Activated CD8-positive, alpha-beta T cell treated with anti-CD3 and anti-CD28 coated beads, Interleukin-2, amount 10 ng/mL, durations not matched to agents 7 days and 5 days (primary cell): ENCODE data around the gene BIRC5. TPM values are rescaled to one million over a fixed set of nuclear protein-coding genes. Genes with fewer than 3 reads are reported as not detected.

Source experiments
- ATAC-seq: fragments of 150-1000 bp; cut with Tn5 transposase; one replicate; pipeline ENCODE4 v1.10.0; 2021; ENCODE audit warnings: moderate library complexity
- CTCF ChIA-PET: fragments of 350-600 bp; sonication (Branson Sonifier 250); formaldehyde crosslinking; loops from one replicate; lab custom pipeline; 2021; ENCODE audit warnings: antibody characterized with exemption; lab: Charles Lee
- POLR2A ChIA-PET: fragments of 350-600 bp; sonication (Branson Sonifier 250); formaldehyde crosslinking; loops from one replicate; lab custom pipeline; 2021; ENCODE audit warnings: antibody characterized with exemption; lab: Charles Lee
- DNase-seq: peaks from one replicate; pipeline ENCODE4 v3.0.0-alpha.2; 2020
- H3K27ac Mint-ChIP-seq: one replicate; pipeline ENCODE4 v1.8.0; 2021; ENCODE audit warnings: mild to moderate bottlenecking, mixed read lengths
- H3K27me3 Mint-ChIP-seq: one replicate; pipeline ENCODE4 v1.8.0; 2021; ENCODE audit warnings: low read depth, mixed read lengths
- H3K36me3 Mint-ChIP-seq: one replicate; pipeline ENCODE4 v1.8.0; 2021; ENCODE audit warnings: low read depth, mixed read lengths
- H3K4me1 Mint-ChIP-seq: one replicate; pipeline ENCODE4 v1.8.0; 2021; ENCODE audit warnings: low read depth, mixed read lengths
- H3K4me3 Mint-ChIP-seq: one replicate; pipeline ENCODE4 v1.8.0; 2021; ENCODE audit warnings: mild to moderate bottlenecking, mixed read lengths
- H3K9me3 Mint-ChIP-seq: one replicate; pipeline ENCODE4 v1.8.0; 2022; ENCODE audit warnings: mixed read lengths; ENCODE audit not compliant: insufficient read depth
- total RNA-seq, 2 experiments: library from RNA; stranded (reverse); gene quantifications; one replicate each; pipeline ENCODE4 v1.2.3, GENCODE V29; 2021

Gene BIRC5
- total RNA-seq, 2 experiments from 2014 or later: 108 to 114 TPM

- DNase-seq (peak; percentile 48), ATAC-seq (peak; percentile 21)
- no peaks in the 10 kb centered on the region for H3K27me3 Mint-ChIP-seq
- H3K4me3 Mint-ChIP-seq: no peak overlapping the region
- H3K4me1 Mint-ChIP-seq: peaks cover 71% of the 10 kb centered on the region
- POLR2A ChIA-PET: interaction anchor here (0.6 to 2.3 kb wide), 2 partner anchors 31 to 1420 kb away, joined by 3 to 6 read pairs; no protein-coding TSS in a partner anchor
- peak overlapping the region; percentile 82 for H3K27ac Mint-ChIP-seq
- H3K9me3 Mint-ChIP-seq: no peaks in the 10 kb centered on the region
- CTCF ChIA-PET: interaction anchor here (0.9 to 4.6 kb wide), 3 partner anchors 33 to 45 kb away, joined by 3 to 31 read pairs (median 3); partner anchors contain the start of genes TMC6 and TMC8
- peaks cover 35% of the 10 kb centered on the region for H3K36me3 Mint-ChIP-seq
Observed at GRCh38 chr17:78173097-78173715, 40.8 kb upstream of the BIRC5 start.

- Mint-ChIP-seq H3K27me3 (no peaks in the 10 kb centered on the region), H3K36me3 (peaks cover 45% of the 10 kb centered on the region), H3K9me3 (no peaks in the 10 kb centered on the region), H3K4me3 (no peak overlapping the region), H3K4me1 (peaks cover 73% of the 10 kb centered on the region), H3K27ac (peak overlapping the region; percentile 82)
- POLR2A ChIA-PET: interaction anchor here (2.3 kb wide), 1 partner anchor 33 kb away, joined by 6 read pairs; no protein-coding TSS in a partner anchor
- ATAC-seq (no peak), DNase-seq (no peak)
- CTCF ChIA-PET: interaction anchor here (0.7 to 4.6 kb wide), 7 partner anchors 9 to 154 kb away, joined by 3 to 31 read pairs (median 7); partner anchors contain the start of genes AFMID, TK1, TMC6 and TMC8
Observed at GRCh38 chr17:78174346-78174869, 39.6 kb upstream of the BIRC5 start.

- no peaks in the 10 kb centered on the region for H3K27me3 Mint-ChIP-seq
- H3K4me1 Mint-ChIP-seq: peaks cover 69% of the 10 kb centered on the region
- ATAC-seq (no peak), DNase-seq (no peak)
- ChIA-PET POLR2A (interaction anchor here (1.2 to 2.3 kb wide), 2 partner anchors 12 to 33 kb away, joined by 5 to 6 read pairs; partner anchors contain the start of genes AFMID and TK1), CTCF (interaction anchor here (0.7 to 4.6 kb wide), 11 partner anchors 8 to 156 kb away, joined by 3 to 31 read pairs (median 4); partner anchors contain the start of genes AFMID, TK1, TMC6 and TMC8)
- no peak overlapping the region for H3K27ac Mint-ChIP-seq
- no peak overlapping the region for H3K4me3 Mint-ChIP-seq
- peaks cover 48% of the 10 kb centered on the region for H3K36me3 Mint-ChIP-seq
- no peaks in the 10 kb centered on the region for H3K9me3 Mint-ChIP-seq
Observed at GRCh38 chr17:78174870-78175642, 39.0 kb upstream of the BIRC5 start.

GRCh38 chr17:78175643-78175981 lies 38.4 kb upstream of the BIRC5 start:
- H3K4me3 Mint-ChIP-seq: no peak overlapping the region
- H3K4me1 Mint-ChIP-seq: peaks cover 70% of the 10 kb centered on the region
- peaks cover 52% of the 10 kb centered on the region for H3K36me3 Mint-ChIP-seq
- POLR2A ChIA-PET: interaction anchor here (0.6 to 1.2 kb wide), 2 partner anchors 11 to 91 kb away, joined by 3 to 5 read pairs; partner anchors contain the start of genes AFMID and TK1
- no peak for DNase-seq
- CTCF ChIA-PET: interaction anchor here (0.8 to 4.6 kb wide), 12 partner anchors 10 to 155 kb away, joined by 3 to 31 read pairs (median 6); partner anchors contain the start of genes AFMID, TK1, TMC6 and TMC8
- ATAC-seq: no peak
- no peak overlapping the region for H3K27ac Mint-ChIP-seq
- H3K27me3 Mint-ChIP-seq: no peaks in the 10 kb centered on the region
- H3K9me3 Mint-ChIP-seq: no peaks in the 10 kb centered on the region

GRCh38 chr17:78176548-78177025 lies 37.5 kb upstream of the BIRC5 start:
- Mint-ChIP-seq H3K4me1 (peaks cover 65% of the 10 kb centered on the region), H3K36me3 (peaks cover 58% of the 10 kb centered on the region)

GRCh38 chr17:78179372-78179771 lies 34.7 kb upstream of the BIRC5 start:
- H3K27me3 Mint-ChIP-seq: no peaks in the 10 kb centered on the region
- ChIA-PET CTCF (interaction anchor here (1.0 to 2.1 kb wide), 2 partner anchors 44 to 67 kb away, joined by 4 to 6 read pairs; no protein-coding TSS in a partner anchor), POLR2A (interaction anchor here (1.5 kb wide), 1 partner anchor 49 kb away, joined by 3 read pairs; the partner anchor contains the start of gene TMC8)
- DNase-seq: no peak
- peak overlapping the region; percentile 25 for H3K27ac Mint-ChIP-seq
- no peaks in the 10 kb centered on the region for H3K9me3 Mint-ChIP-seq
- peaks cover 60% of the 10 kb centered on the region for H3K36me3 Mint-ChIP-seq
- peaks cover 58% of the 10 kb centered on the region for H3K4me1 Mint-ChIP-seq
- ATAC-seq: no peak
- no peak overlapping the region for H3K4me3 Mint-ChIP-seq

More at GRCh38 chr17:78176548-78177025, 37.5 kb upstream of the BIRC5 start:
- CTCF ChIA-PET: interaction anchor here (0.8 to 4.6 kb wide), 25 partner anchors 9 to 157 kb away, joined by 3 to 31 read pairs (median 5); partner anchors contain the start of genes AFMID, TK1, TMC6 and TMC8
- Mint-ChIP-seq H3K9me3 (no peaks in the 10 kb centered on the region), H3K27ac (no peak overlapping the region), H3K4me3 (no peak overlapping the region), H3K27me3 (no peaks in the 10 kb centered on the region)
- POLR2A ChIA-PET: interaction anchor here (0.8 to 1.2 kb wide), 4 partner anchors 10 to 51 kb away, joined by 3 to 4 read pairs (median 4); partner anchors contain the start of genes AFMID and TK1
- ATAC-seq (peak; percentile 90), DNase-seq (peak; percentile 82)

GRCh38 chr17:78180083-78180482 lies 34.0 kb upstream of the BIRC5 start:
- Mint-ChIP-seq H3K27ac (peak overlapping the region; percentile 13), H3K4me1 (peaks cover 61% of the 10 kb centered on the region), H3K27me3 (no peaks in the 10 kb centered on the region), H3K9me3 (no peaks in the 10 kb centered on the region), H3K36me3 (peaks cover 65% of the 10 kb centered on the region), H3K4me3 (no peak overlapping the region)
- no peak for ATAC-seq
- ChIA-PET CTCF (interaction anchor here (0.7 to 2.1 kb wide), 2 partner anchors 10 to 67 kb away, joined by 3 to 6 read pairs; no protein-coding TSS in a partner anchor), POLR2A (interaction anchor here (1.5 kb wide), 1 partner anchor 49 kb away, joined by 3 read pairs; the partner anchor contains the start of gene TMC8)
- no peak for DNase-seq

GRCh38 chr17:78180508-78180907 lies 33.5 kb upstream of the BIRC5 start:
- CTCF ChIA-PET: interaction anchor here (2.1 kb wide), 1 partner anchor 68 kb away, joined by 6 read pairs; no protein-coding TSS in a partner anchor
- Mint-ChIP-seq H3K9me3 (no peaks in the 10 kb centered on the region), H3K27ac (peak overlapping the region; percentile 13), H3K4me1 (peaks cover 61% of the 10 kb centered on the region), H3K36me3 (peaks cover 65% of the 10 kb centered on the region), H3K27me3 (no peaks in the 10 kb centered on the region), H3K4me3 (no peak overlapping the region)
- DNase-seq: no peak
- no peak for ATAC-seq
- POLR2A ChIA-PET: no interaction called here

- POLR2A ChIA-PET: interaction anchor here (1.2 kb wide), 1 partner anchor 53 kb away, joined by 3 read pairs; the partner anchor contains the start of gene TMC8
- no peaks in the 10 kb centered on the region for H3K9me3 Mint-ChIP-seq
- no peak for DNase-seq
- no peak for ATAC-seq
- H3K4me3 Mint-ChIP-seq: no peak overlapping the region
- H3K4me1 Mint-ChIP-seq: peaks cover 55% of the 10 kb centered on the region
- CTCF ChIA-PET: interaction anchor here (1.0 to 3.0 kb wide), 4 partner anchors 8 to 98 kb away, joined by 3 to 11 read pairs (median 4); no protein-coding TSS in a partner anchor
- H3K36me3 Mint-ChIP-seq: peaks cover 52% of the 10 kb centered on the region
- H3K27ac Mint-ChIP-seq: no peak overlapping the region
- H3K27me3 Mint-ChIP-seq: no peaks in the 10 kb centered on the region
Observed at GRCh38 chr17:78182504-78182903, 31.5 kb upstream of the BIRC5 start.

GRCh38 chr17:78183916-78184315 lies 30.1 kb upstream of the BIRC5 start:
- CTCF ChIA-PET: interaction anchor here (1.9 to 3.5 kb wide), 3 partner anchors 8 to 99 kb away, joined by 6 to 27 read pairs (median 11); no protein-coding TSS in a partner anchor
- ATAC-seq: no peak
- Mint-ChIP-seq H3K4me1 (peaks cover 56% of the 10 kb centered on the region), H3K27ac (no peak overlapping the region), H3K27me3 (no peaks in the 10 kb centered on the region), H3K4me3 (no peak overlapping the region), H3K36me3 (peaks cover 47% of the 10 kb centered on the region), H3K9me3 (no peaks in the 10 kb centered on the region)
- no peak for DNase-seq
- POLR2A ChIA-PET: interaction anchor here (1.1 kb wide), 2 partner anchors 19 to 31 kb away, joined by 3 to 4 read pairs; no protein-coding TSS in a partner anchor
